Vagina (tissue), 2 donors: ENCODE results near the gene METTL8.
"Not testable (repeated sequence)": the region's sequence is repeated elsewhere in the genome, so short reads cannot be mapped to it uniquely, and the experiment has no call there.

Experiments used
- CTCF ChIP-seq, 3 experiments: fragments of 450-650 bp in 2 of 3; fragments of 200-600 bp in 1 of 3; sonication (generic) in 1 of 3; IDR thresholded peaks; one replicate each; pipeline ENCODE4 v1.5.1; 2017 to 2019; ENCODE audit warnings: antibody characterized with exemption in 3 of 3, mild to moderate bottlenecking in 2 of 3, moderate library complexity in 2 of 3
- POLR2AphosphoS5 ChIP-seq, 2 donors: sonication (generic); formaldehyde crosslinking; IDR thresholded peaks; one replicate each; pipeline ENCODE4 v1.9.0; 2017; ENCODE audit warnings: antibody characterized with exemption in 2 of 2, mild to moderate bottlenecking in 2 of 2, low read depth in 1 of 2; ENCODE audit not compliant: insufficient read depth in 1 of 2

GRCh38 chr2:171353746-171354145, 80.0 kb downstream of the METTL8 start:
- not testable (repeated sequence) for TF ChIP-seq POLR2AphosphoS5 (IDR thresholded peaks at IDR 0.05; ENCODE audit: insufficient read depth in 1 of 2, low read depth in 1 of 2); CTCF (IDR thresholded peaks at IDR 0.05)
